ENCODE data around the gene ZNF391. TPM values are rescaled to one million over a fixed set of nuclear protein-coding genes. Genes with fewer than 3 reads are reported as not detected.

ZNF391 gene
- 2.4 and 4.0 TPM in 2 replicates for total RNA-seq
- long read RNA-seq, full-length matches to known transcripts = 4 of 7 reads
- long read RNA-seq, partial matches to known transcripts = 0 of 7 reads
- long read RNA-seq, other reads (novel, unspliced or antisense) = 3 of 7 reads

DNA sequence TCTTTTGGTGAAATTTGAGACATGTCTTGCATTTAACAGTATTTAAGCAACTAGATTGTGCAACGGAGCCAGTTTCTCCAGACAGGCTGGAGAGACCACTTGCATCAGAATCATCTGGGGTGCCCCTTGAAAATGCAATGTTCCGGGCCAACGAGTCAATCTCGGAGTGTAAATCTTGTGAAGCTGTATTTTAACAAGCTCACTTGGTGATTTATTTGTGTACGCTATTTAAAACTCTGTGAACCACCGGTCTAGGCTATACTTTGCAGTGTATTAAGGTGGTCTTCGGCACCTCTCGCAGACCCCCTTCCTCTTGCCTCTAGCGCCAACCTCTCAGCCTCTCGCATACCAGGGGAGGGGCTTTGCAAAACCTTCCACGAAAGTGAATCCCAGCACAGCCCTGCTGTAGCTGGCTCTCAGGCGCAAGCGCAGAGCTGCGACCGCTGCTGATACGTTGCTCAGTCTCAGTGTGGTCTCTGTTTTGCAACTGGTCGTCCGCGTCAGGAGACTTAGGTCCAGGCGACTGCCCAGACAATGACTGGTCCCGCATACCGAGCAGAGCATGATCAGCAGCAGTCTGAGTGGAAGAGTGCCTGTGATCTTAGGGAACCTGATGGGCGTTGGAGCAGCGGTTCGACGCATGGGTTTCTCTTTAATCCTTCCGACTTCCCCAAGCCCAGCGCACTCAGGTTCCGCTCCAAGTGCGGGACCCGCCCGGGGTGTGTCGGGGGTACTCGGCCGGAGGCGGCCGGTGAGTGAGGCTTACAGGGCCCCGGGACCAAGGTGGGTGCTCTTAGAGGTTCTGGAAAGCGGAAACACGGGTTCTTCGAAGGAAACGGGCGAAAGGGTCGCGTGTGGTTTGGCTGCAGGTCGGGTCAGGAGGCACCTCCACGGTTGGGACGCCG is at the start of gene ZNF391:
TSS of gene ZNF391 (plus strand) at position 467 of the 905 bp plus-strand sequence. CDS start 11,612 bp downstream, outside the sequence.
- peak within 1 kb of the TSS; percentile 87 for H3K27ac Mint-ChIP-seq (ENCODE audit: unreplicated experiment)
- H3K9me3 Mint-ChIP-seq (ENCODE audit: unreplicated experiment) = peaks cover 8% of the 10 kb centered on the region
- peaks cover 13% of the 10 kb centered on the region for H3K4me1 Mint-ChIP-seq (ENCODE audit: unreplicated experiment)
- TF ChIP-seq CTCF (IDR thresholded peaks at IDR 0.05) = no peak
- H3K27me3 Mint-ChIP-seq (ENCODE audit: unreplicated experiment) = peaks cover 16% of the 10 kb centered on the region
- peak within 1 kb of the TSS; percentile 91 for H3K4me3 Mint-ChIP-seq (ENCODE audit: unreplicated experiment)
- no peaks in the 10 kb centered on the region for H3K36me3 Mint-ChIP-seq (ENCODE audit: unreplicated experiment)
- DNase-seq (ENCODE audit: extremely low spot score, unreplicated experiment) = peak; percentile 89

- TF ChIP-seq CTCF (IDR thresholded peaks at IDR 0.05) = no peak
- no peak for DNase-seq (ENCODE audit: extremely low spot score, unreplicated experiment)
- H3K9me3 Mint-ChIP-seq (ENCODE audit: unreplicated experiment) = peaks cover 34% of the 10 kb centered on the region
- peaks cover 2% of the 10 kb centered on the region for H3K27me3 Mint-ChIP-seq (ENCODE audit: unreplicated experiment)
- H3K27ac Mint-ChIP-seq (ENCODE audit: unreplicated experiment) = no peak overlapping the region
- no peaks in the 10 kb centered on the region for H3K36me3 Mint-ChIP-seq (ENCODE audit: unreplicated experiment)
- no peak overlapping the region for H3K4me3 Mint-ChIP-seq (ENCODE audit: unreplicated experiment)
- H3K4me1 Mint-ChIP-seq (ENCODE audit: unreplicated experiment) = no peaks in the 10 kb centered on the region
Measured at GRCh38 chr6:27352850-27353249, 35.7 kb upstream of the ZNF391 start.

- Mint-ChIP-seq H3K27me3 (ENCODE audit: unreplicated experiment) (no peaks in the 10 kb centered on the region), H3K4me1 (ENCODE audit: unreplicated experiment) (no peaks in the 10 kb centered on the region), H3K36me3 (ENCODE audit: unreplicated experiment) (peaks cover 5% of the 10 kb centered on the region), H3K27ac (ENCODE audit: unreplicated experiment) (no peak overlapping the region), H3K9me3 (ENCODE audit: unreplicated experiment) (peaks cover 43% of the 10 kb centered on the region), H3K4me3 (ENCODE audit: unreplicated experiment) (no peak overlapping the region)
- TF ChIP-seq CTCF (IDR thresholded peaks at IDR 0.05) = no peak
- no peak for DNase-seq (ENCODE audit: extremely low spot score, unreplicated experiment)
Measured at GRCh38 chr6:27358786-27359185, 29.8 kb upstream of the ZNF391 start.

GRCh38 chr6:27359231-27359630 is 29.3 kb upstream of the ZNF391 start:
- Mint-ChIP-seq H3K27ac (ENCODE audit: unreplicated experiment) (no peak overlapping the region), H3K9me3 (ENCODE audit: unreplicated experiment) (peaks cover 41% of the 10 kb centered on the region), H3K36me3 (ENCODE audit: unreplicated experiment) (peaks cover 5% of the 10 kb centered on the region)

More at GRCh38 chr6:27359231-27359630, 29.3 kb upstream of the ZNF391 start:
- DNase-seq (ENCODE audit: extremely low spot score, unreplicated experiment) = no peak
- Mint-ChIP-seq H3K4me1 (ENCODE audit: unreplicated experiment) (no peaks in the 10 kb centered on the region), H3K27me3 (ENCODE audit: unreplicated experiment) (no peaks in the 10 kb centered on the region), H3K4me3 (ENCODE audit: unreplicated experiment) (no peak overlapping the region)
- no peak for TF ChIP-seq CTCF (IDR thresholded peaks at IDR 0.05)

Measured in osteocyte (in vitro differentiated cells).